HAP-1 (cell line): Measurements from ENCODE around the gene KRT79.

ENCODE experiments used
- DNase-seq, 2 experiments: peaks; one replicate each; pipeline ENCODE4 v3.0.0-alpha.2; 2016 to 2020; ENCODE audit warnings: low spot score in 2 of 2
- H3K27me3 ChIP-seq: fragments of 250-450 bp; sonication (Bioruptor Pico); 2 replicates; pipeline ENCODE4 v1.5.1; 2020; ENCODE audit warnings: low read depth, mild to moderate bottlenecking, moderate library complexity
- H3K36me3 ChIP-seq: fragments of 250-450 bp; sonication (Bioruptor Pico); replicated peaks from 2 replicates; pipeline ENCODE4 v1.5.1; 2020; ENCODE audit warnings: mild to moderate bottlenecking
- H3K4me1 ChIP-seq: fragments of 250-450 bp; sonication (Bioruptor Pico); 2 replicates; pipeline ENCODE4 v1.5.1; 2020; ENCODE audit warnings: mild to moderate bottlenecking
- H3K4me3 ChIP-seq: fragments of 250-450 bp; sonication (Bioruptor Pico); 2 replicates; pipeline ENCODE4 v1.5.1; 2020; ENCODE audit warnings: mild to moderate bottlenecking, moderate library complexity
- H3K9me3 ChIP-seq: fragments of 250-450 bp; sonication (Bioruptor Pico); 2 replicates; pipeline ENCODE4 v1.5.1; 2020; ENCODE audit warnings: mild to moderate bottlenecking, moderate library complexity
- in situ Hi-C: fragments of 300-500 bp; cut with MboI; formaldehyde crosslinking; loops from 3 replicates; pipeline ENCODE4 v1.14.3; 2020; ENCODE audit warnings: low sequenced_read_pairs, inconsistent platforms, mixed read lengths

KRT79 gene

GRCh38 chr12:52806169-52806811 is 27.8 kb downstream of the KRT79 start:
- in situ Hi-C loops: no loop called here

GRCh38 chr12:52805739-52806138 is 28.4 kb downstream of the KRT79 start:
- H3K9me3 ChIP-seq: no peaks in the 10 kb centered on the region
- in situ Hi-C loops: no loop called here
- H3K36me3 ChIP-seq: no peaks in the 10 kb centered on the region
- H3K4me3 ChIP-seq: no peak overlapping the region
- DNase-seq: no peak
- peaks cover 16% of the 10 kb centered on the region for H3K4me1 ChIP-seq
- H3K27me3 ChIP-seq: peaks cover 3% of the 10 kb centered on the region; the same call in 1 of the 2 replicates

More at GRCh38 chr12:52806169-52806811, 27.8 kb downstream of the KRT79 start:
- DNase-seq: no peak
- H3K4me1 ChIP-seq: peaks cover 12% of the 10 kb centered on the region
- peaks cover 3% of the 10 kb centered on the region; the same call in 1 of the 2 replicates for H3K27me3 ChIP-seq
- H3K4me3 ChIP-seq: no peak overlapping the region
- no peaks in the 10 kb centered on the region for H3K9me3 ChIP-seq
- no peaks in the 10 kb centered on the region for H3K36me3 ChIP-seq

GRCh38 chr12:52805000-52805399 is 29.1 kb downstream of the KRT79 start:
- H3K27me3 ChIP-seq: peaks cover 3% of the 10 kb centered on the region; the same call in 1 of the 2 replicates
- H3K36me3 ChIP-seq: no peaks in the 10 kb centered on the region
- no peak overlapping the region for H3K4me3 ChIP-seq
- H3K9me3 ChIP-seq: no peaks in the 10 kb centered on the region
- peaks cover 23% of the 10 kb centered on the region for H3K4me1 ChIP-seq
- no peak for DNase-seq
- in situ Hi-C loops: no loop called here

GRCh38 chr12:52802442-52802841 is 31.7 kb downstream of the KRT79 start:
- H3K9me3 ChIP-seq: no peaks in the 10 kb centered on the region
- no peak for DNase-seq
- no peaks in the 10 kb centered on the region for H3K36me3 ChIP-seq
- in situ Hi-C loops: no loop called here
- H3K27me3 ChIP-seq: no peaks in the 10 kb centered on the region
- peaks cover 23% of the 10 kb centered on the region for H3K4me1 ChIP-seq
- no peak overlapping the region for H3K4me3 ChIP-seq

GRCh38 chr12:52801773-52802172 is 32.3 kb downstream of the KRT79 start:
- in situ Hi-C loops: no loop called here
- H3K27me3 ChIP-seq: no peaks in the 10 kb centered on the region

GRCh38 chr12:52800259-52800917 is 33.7 kb downstream of the KRT79 start:
- Histone ChIP-seq H3K36me3 (no peaks in the 10 kb centered on the region), H3K27me3 (no peaks in the 10 kb centered on the region), H3K4me1 (peaks cover 23% of the 10 kb centered on the region), H3K4me3 (no peak overlapping the region), H3K9me3 (no peaks in the 10 kb centered on the region)
- DNase-seq: peak in 1 of 2 experiments; percentile 60
- in situ Hi-C loops: no loop called here

More at GRCh38 chr12:52801773-52802172, 32.3 kb downstream of the KRT79 start:
- DNase-seq: no peak
- Histone ChIP-seq H3K36me3 (no peaks in the 10 kb centered on the region), H3K4me3 (no peak overlapping the region), H3K4me1 (peaks cover 23% of the 10 kb centered on the region), H3K9me3 (no peaks in the 10 kb centered on the region)

- in situ Hi-C loops: no loop called here
These were observed 34.5 kb downstream of the KRT79 start for GRCh38 chr12:52799505-52800211.

GRCh38 chr12:52798671-52799504 is 35.2 kb downstream of the KRT79 start:
- Histone ChIP-seq H3K4me1 (peaks cover 17% of the 10 kb centered on the region), H3K27me3 (no peaks in the 10 kb centered on the region), H3K4me3 (no peak overlapping the region), H3K9me3 (no peaks in the 10 kb centered on the region), H3K36me3 (no peaks in the 10 kb centered on the region)
- DNase-seq: no peak
- in situ Hi-C loops: no loop called here

More at GRCh38 chr12:52799505-52800211, 34.5 kb downstream of the KRT79 start:
- H3K4me1 ChIP-seq: peaks cover 23% of the 10 kb centered on the region
- no peak for DNase-seq
- no peaks in the 10 kb centered on the region for H3K9me3 ChIP-seq
- H3K4me3 ChIP-seq: no peak overlapping the region
- H3K27me3 ChIP-seq: no peaks in the 10 kb centered on the region
- H3K36me3 ChIP-seq: no peaks in the 10 kb centered on the region

DNA sequence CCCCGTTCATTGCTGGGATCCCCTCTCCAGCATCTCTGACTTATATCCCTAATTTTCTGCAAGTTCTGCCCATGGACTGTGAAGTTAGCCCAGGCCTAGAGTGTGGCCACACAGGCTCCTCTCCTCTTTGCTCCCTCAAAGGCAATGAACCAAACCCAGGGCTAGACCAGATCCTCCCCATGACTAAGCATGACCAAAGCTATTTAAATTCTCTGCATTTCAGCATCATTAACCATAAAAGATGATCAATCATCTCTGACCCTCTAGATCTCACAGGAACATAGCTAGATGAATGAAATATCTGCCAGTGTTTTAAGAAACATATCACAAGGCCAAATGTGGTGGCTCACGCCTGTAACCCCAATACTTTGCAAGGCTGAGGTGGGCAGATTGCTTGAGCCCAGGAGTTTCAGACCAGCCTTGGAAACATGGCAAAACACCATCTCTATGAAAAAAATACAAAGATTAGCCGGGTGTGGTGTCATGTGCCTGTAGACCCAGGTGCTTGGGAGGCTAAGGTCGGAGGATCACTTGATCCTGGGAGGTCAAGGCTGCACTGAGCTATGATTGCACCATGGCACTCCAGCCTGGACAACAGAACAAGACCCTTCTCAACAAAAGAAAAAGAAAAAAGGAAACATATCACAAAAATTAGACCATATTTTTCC is 36.0 kb downstream of the KRT79 start:
- DNase-seq: no peak
- no peaks in the 10 kb centered on the region for H3K9me3 ChIP-seq
- in situ Hi-C loops: no loop called here
- H3K36me3 ChIP-seq: no peaks in the 10 kb centered on the region
- no peak overlapping the region for H3K4me3 ChIP-seq
- no peaks in the 10 kb centered on the region for H3K27me3 ChIP-seq
- H3K4me1 ChIP-seq: peaks cover 16% of the 10 kb centered on the region

DNA sequence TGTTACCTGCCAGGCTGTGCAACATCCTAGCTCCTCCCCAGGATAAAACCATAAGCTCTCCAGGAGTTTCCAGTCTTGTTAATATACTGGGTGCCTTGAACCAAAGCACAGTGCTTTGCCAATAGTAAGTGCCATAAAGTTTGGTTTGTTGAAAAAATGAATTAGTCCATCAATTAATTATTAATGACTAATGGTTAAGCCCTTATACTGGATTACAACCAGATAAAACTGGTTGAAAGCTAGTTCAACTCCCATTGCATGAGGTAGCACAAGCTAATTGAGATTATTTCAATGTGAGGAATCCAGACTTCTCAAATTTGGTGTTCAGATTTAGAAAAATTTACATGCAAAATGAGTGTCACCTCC is 36.6 kb downstream of the KRT79 start:
- Histone ChIP-seq H3K9me3 (no peaks in the 10 kb centered on the region), H3K4me1 (peaks cover 16% of the 10 kb centered on the region), H3K4me3 (no peak overlapping the region), H3K27me3 (no peaks in the 10 kb centered on the region), H3K36me3 (no peaks in the 10 kb centered on the region)
- in situ Hi-C loops: no loop called here
- DNase-seq: no peak

DNA sequence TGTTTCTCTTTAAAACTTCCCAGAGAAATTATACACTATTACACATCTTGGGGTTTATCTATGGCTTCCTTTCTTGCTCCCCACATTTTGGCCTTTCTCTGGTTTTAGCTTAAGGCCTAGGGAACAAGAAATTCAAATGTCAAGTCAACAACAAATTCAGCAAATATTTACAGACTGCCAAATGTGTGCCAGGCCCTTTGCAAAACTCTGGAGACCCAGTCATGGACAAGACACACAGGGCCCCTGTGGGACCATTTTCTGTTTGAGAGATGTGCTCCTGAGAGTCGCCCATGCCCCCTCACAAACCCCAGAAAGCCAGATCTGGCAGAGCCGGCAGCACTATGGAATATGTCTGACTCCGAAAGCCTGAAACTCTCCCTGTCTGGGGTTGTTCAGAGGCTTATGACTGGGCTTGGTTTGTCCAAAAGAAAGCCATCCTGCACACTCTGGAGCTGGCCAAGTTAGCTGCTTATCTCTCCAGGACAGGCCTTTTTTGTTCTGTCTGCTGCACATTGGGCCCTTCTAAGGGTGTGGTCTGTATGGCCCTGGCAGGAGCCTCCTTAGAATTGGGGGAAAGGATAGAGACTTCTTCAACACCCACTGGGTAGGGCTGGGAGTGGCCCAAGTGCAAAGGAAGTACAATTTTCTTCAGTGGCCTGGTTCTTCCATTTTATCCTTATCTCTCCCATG is 37.1 kb downstream of the KRT79 start:
- no peaks in the 10 kb centered on the region for H3K36me3 ChIP-seq
- no peaks in the 10 kb centered on the region for H3K9me3 ChIP-seq
- H3K4me1 ChIP-seq: peaks cover 16% of the 10 kb centered on the region
- in situ Hi-C loops: no loop called here
- no peaks in the 10 kb centered on the region for H3K27me3 ChIP-seq
- no peak overlapping the region for H3K4me3 ChIP-seq
- DNase-seq: no peak

DNA sequence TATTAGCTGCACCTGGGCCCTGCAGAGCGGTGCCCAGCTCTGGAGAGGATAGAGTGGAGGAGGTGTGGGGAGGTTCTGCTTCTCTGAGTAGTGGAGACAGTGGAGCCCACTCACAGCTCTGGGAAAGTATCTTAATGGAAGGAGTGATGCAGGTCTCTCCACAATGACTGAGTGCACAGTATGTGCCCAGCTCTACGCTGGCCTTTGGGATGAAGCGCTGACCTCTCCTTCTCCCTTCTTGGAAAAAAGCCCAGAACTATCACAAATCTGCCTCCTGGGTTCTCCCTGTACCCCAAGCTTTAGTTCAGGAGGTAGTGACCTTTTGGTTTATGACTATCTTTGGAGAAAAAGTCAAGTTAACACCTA is 37.7 kb downstream of the KRT79 start:
- H3K36me3 ChIP-seq: no peaks in the 10 kb centered on the region
- no peak for DNase-seq
- peaks cover 12% of the 10 kb centered on the region for H3K4me1 ChIP-seq
- H3K27me3 ChIP-seq: no peaks in the 10 kb centered on the region
- in situ Hi-C loops: no loop called here
- no peaks in the 10 kb centered on the region for H3K9me3 ChIP-seq
- H3K4me3 ChIP-seq: no peak overlapping the region
